Kidney tubule cell (primary cell): ENCODE measurements around the gene LMNA.

Experiments
- DNase-seq: peaks from one replicate; pipeline ENCODE4 v3.0.0-alpha.2; 2018; ENCODE audit warnings: low spot score

Gene LMNA

GRCh38 chr1:156140879-156141707 lies 26.6 kb downstream of the LMNA start:
- DNase-seq: no peak

GRCh38 chr1:156143765-156144489 lies 29.4 kb downstream of the LMNA start:
- DNase-seq: no peak

- DNase-seq: no peak
Observed at GRCh38 chr1:156144742-156145141, 30.2 kb downstream of the LMNA start.

DNA sequence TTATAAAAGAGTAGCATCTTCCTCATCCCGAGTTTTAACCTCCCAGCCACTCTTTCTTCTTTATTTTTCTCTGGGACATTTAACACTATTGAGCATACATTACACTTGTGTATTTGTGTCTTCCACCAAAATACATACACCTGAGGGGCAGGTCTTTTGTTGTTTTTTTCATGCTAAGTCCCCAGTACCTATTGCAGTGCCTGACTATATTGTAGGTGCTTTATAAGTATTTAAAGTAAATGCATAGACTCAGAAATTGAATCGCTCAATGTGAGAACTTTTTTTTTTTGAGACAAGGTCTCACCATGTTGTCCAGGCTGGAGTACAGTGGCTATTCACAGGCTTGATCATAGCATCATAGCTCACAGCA lies 31.1 kb downstream of the LMNA start:
- no peak for DNase-seq

- DNase-seq: peak; percentile 97
Observed at GRCh38 chr1:156146020-156146768, 31.7 kb downstream of the LMNA start.

GRCh38 chr1:156146769-156147405 lies 32.4 kb downstream of the LMNA start:
- no peak for DNase-seq

DNA sequence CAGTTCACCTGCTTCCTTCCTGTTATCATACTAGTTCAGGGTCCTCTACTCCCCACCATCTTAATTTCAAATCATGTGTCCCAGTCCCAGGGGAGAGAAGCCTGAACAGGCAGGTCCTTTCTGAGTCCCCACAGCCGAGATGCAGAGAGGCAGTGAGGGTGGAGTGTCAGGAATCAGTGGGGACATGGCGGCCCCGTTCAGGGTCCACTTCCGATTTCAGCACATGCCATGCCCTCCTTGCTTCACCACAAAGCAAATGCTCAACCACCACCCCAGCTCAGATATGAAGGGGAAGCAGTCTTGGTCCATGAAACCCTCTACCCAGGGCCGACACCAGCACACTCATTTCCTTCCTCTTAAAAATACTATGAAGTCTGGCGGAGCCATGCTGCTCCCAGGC lies 33.7 kb downstream of the LMNA start:
- DNase-seq: no peak

- DNase-seq: no peak
Observed at GRCh38 chr1:156149374-156150332, 35.1 kb downstream of the LMNA start.

DNA sequence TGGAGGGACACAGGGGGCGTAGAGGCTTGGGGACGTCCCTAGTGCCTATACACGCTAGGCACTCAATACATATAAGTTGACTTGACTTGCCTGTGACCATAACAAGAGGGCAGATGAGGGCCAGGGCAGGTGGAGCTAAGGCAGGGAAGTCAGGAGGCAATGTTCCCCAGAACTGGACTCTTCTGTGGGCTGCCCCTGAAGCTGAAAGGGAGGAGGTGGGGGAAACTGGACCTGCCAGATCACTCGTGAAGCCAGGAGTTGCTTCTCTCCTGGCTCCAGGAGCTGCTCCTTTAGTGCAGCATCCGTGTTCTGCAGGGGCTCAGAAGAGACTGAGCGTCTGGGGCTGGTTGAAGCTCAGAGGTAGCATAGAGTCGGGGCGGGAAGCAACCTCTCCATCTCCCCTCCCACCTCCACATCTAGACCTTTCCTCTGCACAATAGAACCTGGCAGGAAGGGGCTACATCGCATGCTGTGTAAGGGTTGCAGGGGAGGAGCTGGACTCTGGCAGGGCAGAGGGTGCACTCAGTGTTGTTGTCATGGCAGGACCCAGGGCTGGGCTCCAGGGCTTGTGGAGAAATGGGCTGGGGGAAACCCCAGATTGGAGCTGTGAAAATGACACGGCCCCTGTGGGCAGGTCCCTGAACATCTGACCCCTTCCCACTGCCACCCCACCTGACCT lies 36.0 kb downstream of the LMNA start:
- DNase-seq: no peak

DNA sequence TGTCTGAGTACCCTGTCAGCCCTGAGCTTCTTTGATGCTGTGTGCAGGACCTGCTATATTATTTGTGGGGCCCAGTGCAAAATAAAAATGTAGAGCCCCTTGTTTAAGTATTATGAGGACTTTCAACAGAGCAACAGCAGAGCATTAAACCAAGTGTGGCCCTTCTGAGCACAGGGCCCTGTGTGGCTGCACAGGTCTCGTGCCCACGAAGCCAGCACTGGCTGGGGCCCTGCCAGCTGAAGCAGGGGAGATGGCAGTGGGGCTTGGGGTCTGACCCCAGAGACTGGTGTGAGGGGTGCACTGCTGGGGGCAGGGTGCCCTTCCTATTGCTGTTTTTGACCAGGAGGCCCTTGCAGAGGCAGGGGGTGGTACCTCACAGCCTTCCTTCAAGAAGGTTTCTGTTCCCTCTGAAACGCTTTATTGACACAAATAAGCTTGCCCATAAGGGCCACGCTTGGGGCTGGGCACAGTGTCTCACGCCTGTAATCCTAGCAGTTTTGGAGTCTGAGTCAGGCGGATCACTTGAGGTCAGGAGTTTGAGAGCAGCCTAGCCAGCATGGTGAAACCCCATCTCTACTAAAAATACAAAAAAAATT lies 36.7 kb downstream of the LMNA start:
- DNase-seq: peak; percentile 60

- peak; percentile 96 for DNase-seq
Observed at GRCh38 chr1:156152628-156153027, 38.1 kb downstream of the LMNA start.

- DNase-seq: peak; percentile 53
Observed at GRCh38 chr1:156153362-156153761, 38.9 kb downstream of the LMNA start, which contains the start of gene SEMA4A. SEMA4A (plus strand) TSS chr1:156153585; CDS start chr1:156154579, 994 bp downstream.

DNA sequence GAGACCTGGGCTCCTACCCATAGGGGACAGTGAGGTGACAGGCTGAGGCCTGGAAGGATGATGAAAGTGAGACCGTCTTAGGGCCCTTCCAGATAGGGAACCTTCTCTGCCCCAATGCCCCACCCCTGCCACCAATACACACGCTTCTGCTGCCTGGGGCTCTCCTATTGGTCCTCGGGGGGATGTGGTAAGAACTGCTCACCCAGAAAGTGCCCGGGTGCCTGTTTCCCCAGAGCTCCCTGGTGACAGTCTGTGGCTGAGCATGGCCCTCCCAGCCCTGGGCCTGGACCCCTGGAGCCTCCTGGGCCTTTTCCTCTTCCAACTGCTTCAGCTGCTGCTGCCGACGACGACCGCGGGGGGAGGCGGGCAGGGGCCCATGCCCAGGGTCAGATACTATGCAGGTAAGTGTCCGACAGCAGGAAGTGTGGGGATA lies 39.8 kb downstream of the LMNA start:
- no peak for DNase-seq

DNA sequence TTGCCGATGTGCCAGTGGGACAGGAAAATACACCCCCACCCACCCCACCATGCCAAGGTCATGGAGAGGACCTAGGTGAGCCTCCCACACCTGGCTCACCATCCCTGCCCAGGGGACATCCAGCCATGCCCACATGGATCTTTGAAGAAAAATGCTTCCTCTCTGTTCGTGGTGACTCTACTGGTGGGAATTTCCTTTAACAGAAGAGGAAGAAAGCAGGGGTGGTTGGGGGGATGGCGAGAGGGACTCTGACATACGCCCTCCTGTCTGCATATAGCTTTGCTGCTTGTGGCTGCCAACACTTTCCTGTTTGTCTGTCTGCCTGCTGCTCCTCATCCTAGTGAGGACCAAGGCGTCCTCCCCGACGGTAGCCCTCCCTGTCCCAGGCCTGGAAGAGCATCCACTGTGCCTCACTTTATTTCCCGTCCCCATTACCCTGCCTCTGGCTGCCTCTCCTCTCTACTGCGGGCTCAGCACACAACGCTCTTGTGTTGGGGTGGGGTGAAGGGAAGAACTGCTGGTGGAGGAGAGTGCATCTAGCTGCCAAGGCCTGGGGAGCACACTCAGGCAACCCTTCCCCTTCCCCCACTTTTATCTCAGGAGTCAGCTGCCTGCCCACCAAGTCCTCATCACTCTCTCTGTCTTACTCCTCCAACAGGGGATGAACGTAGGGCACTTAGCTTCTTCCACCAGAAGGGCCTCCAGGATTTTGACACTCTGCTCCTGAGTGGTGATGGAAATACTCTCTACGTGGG lies 41.4 kb downstream of the LMNA start:
- no peak for DNase-seq

DNA sequence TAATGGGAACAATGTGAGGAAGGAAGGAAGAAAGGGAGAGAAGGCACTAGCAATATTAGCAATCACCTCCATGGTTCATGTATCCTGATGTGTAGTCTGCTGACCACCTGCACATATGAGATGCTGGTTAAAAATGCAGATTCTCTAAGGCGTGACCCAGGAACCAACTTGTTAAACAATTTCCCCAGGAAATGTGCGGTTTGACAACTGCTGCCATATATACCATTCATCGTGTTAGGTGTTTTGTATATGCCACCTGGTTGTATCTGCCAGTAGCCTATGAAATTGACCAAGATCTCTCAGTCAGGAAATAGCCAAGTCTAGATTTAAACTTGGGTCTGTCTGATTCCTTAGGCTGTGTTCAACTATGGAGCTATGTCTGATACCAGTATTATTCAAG lies 43.0 kb downstream of the LMNA start:
- DNase-seq: no peak

GRCh38 chr1:156157966-156158365 lies 43.5 kb downstream of the LMNA start:
- DNase-seq: no peak

- DNase-seq: peak; percentile 77
Observed at GRCh38 chr1:156160000-156160742, 45.7 kb downstream of the LMNA start.

- no peak for DNase-seq
Observed at GRCh38 chr1:156160743-156161171, 46.2 kb downstream of the LMNA start.
